T-helper 2 cell treated with Interferon-gamma antibody and Interleukin-4, amounts not matched to agents 5 μg/mL and 100 μg/mL, for 36 hours (primary cell): Measurements from ENCODE around the gene MYH15.

Source experiments
- DNase-seq: peaks from one replicate; pipeline ENCODE4 v3.0.0; 2021; ENCODE audit warnings: low spot score
- H3K27ac Mint-ChIP-seq: one replicate; pipeline ENCODE4 v1.8.0; 2021; ENCODE audit warnings: mild to moderate bottlenecking, mixed read lengths
- H3K27me3 Mint-ChIP-seq: one replicate; pipeline ENCODE4 v1.8.0; 2021; ENCODE audit warnings: low read depth, mixed read lengths
- H3K36me3 Mint-ChIP-seq: one replicate; pipeline ENCODE4 v1.8.0; 2021; ENCODE audit warnings: low read depth, mixed read lengths
- H3K4me1 Mint-ChIP-seq: one replicate; pipeline ENCODE4 v1.8.0; 2021; ENCODE audit warnings: low read depth, mixed read lengths
- H3K4me3 Mint-ChIP-seq: one replicate; pipeline ENCODE4 v1.8.0; 2022; ENCODE audit warnings: mild to moderate bottlenecking, moderate library complexity, mixed read lengths
- H3K9me3 Mint-ChIP-seq: one replicate; pipeline ENCODE4 v1.8.0; 2021; ENCODE audit warnings: mixed read lengths

Gene MYH15

GRCh38 chr3:108500728-108501127 lies 9.7 kb downstream of the MYH15 start:
- Mint-ChIP-seq H3K4me3 (no peak overlapping the region), H3K27ac (no peak overlapping the region), H3K4me1 (peaks cover 5% of the 10 kb centered on the region)

GRCh38 chr3:108497271-108497670 lies 13.1 kb downstream of the MYH15 start:
- no peaks in the 10 kb centered on the region for H3K9me3 Mint-ChIP-seq
- no peak overlapping the region for H3K4me3 Mint-ChIP-seq
- no peak overlapping the region for H3K27ac Mint-ChIP-seq
- peaks cover 2% of the 10 kb centered on the region for H3K4me1 Mint-ChIP-seq
- H3K36me3 Mint-ChIP-seq: no peaks in the 10 kb centered on the region
- peaks cover 5% of the 10 kb centered on the region for H3K27me3 Mint-ChIP-seq
- no peak for DNase-seq

More at GRCh38 chr3:108500728-108501127, 9.7 kb downstream of the MYH15 start:
- Mint-ChIP-seq H3K27me3 (peaks cover 1% of the 10 kb centered on the region), H3K36me3 (no peaks in the 10 kb centered on the region), H3K9me3 (no peaks in the 10 kb centered on the region)
- no peak for DNase-seq

GRCh38 chr3:108495717-108496116 lies 14.7 kb downstream of the MYH15 start:
- DNase-seq: no peak
- H3K36me3 Mint-ChIP-seq: no peaks in the 10 kb centered on the region
- H3K27me3 Mint-ChIP-seq: peaks cover 4% of the 10 kb centered on the region
- H3K4me3 Mint-ChIP-seq: no peak overlapping the region
- no peak overlapping the region for H3K27ac Mint-ChIP-seq
- peaks cover 2% of the 10 kb centered on the region for H3K4me1 Mint-ChIP-seq
- H3K9me3 Mint-ChIP-seq: no peaks in the 10 kb centered on the region

- Mint-ChIP-seq H3K27me3 (peaks cover 4% of the 10 kb centered on the region), H3K36me3 (no peaks in the 10 kb centered on the region), H3K4me3 (no peak overlapping the region), H3K27ac (no peak overlapping the region), H3K9me3 (no peaks in the 10 kb centered on the region), H3K4me1 (peaks cover 2% of the 10 kb centered on the region)
- DNase-seq: no peak
These were observed 15.4 kb downstream of the MYH15 start for GRCh38 chr3:108494906-108495531.

GRCh38 chr3:108493862-108494261 lies 16.5 kb downstream of the MYH15 start:
- Mint-ChIP-seq H3K36me3 (no peaks in the 10 kb centered on the region), H3K27ac (no peak overlapping the region), H3K27me3 (peaks cover 6% of the 10 kb centered on the region), H3K4me1 (peaks cover 2% of the 10 kb centered on the region), H3K4me3 (no peak overlapping the region), H3K9me3 (no peaks in the 10 kb centered on the region)
- DNase-seq: no peak

- H3K27me3 Mint-ChIP-seq: peaks cover 12% of the 10 kb centered on the region
- DNase-seq: no peak
- H3K9me3 Mint-ChIP-seq: no peaks in the 10 kb centered on the region
- no peak overlapping the region for H3K4me3 Mint-ChIP-seq
- H3K4me1 Mint-ChIP-seq: peaks cover 2% of the 10 kb centered on the region
- H3K27ac Mint-ChIP-seq: no peak overlapping the region
- H3K36me3 Mint-ChIP-seq: no peaks in the 10 kb centered on the region
These were observed 18.9 kb downstream of the MYH15 start for GRCh38 chr3:108491456-108491855.

- DNase-seq: no peak
- Mint-ChIP-seq H3K36me3 (no peaks in the 10 kb centered on the region), H3K4me3 (no peak overlapping the region), H3K27me3 (peaks cover 12% of the 10 kb centered on the region), H3K9me3 (no peaks in the 10 kb centered on the region), H3K27ac (no peak overlapping the region), H3K4me1 (peaks cover 2% of the 10 kb centered on the region)
These were observed 20.6 kb downstream of the MYH15 start for GRCh38 chr3:108489776-108490175.

- no peak for DNase-seq
- H3K9me3 Mint-ChIP-seq: no peaks in the 10 kb centered on the region
- H3K36me3 Mint-ChIP-seq: no peaks in the 10 kb centered on the region
- no peak overlapping the region for H3K4me3 Mint-ChIP-seq
- peaks cover 2% of the 10 kb centered on the region for H3K4me1 Mint-ChIP-seq
- H3K27me3 Mint-ChIP-seq: peaks cover 10% of the 10 kb centered on the region
- no peak overlapping the region for H3K27ac Mint-ChIP-seq
These were observed 21.8 kb downstream of the MYH15 start for GRCh38 chr3:108488631-108489030.

- Mint-ChIP-seq H3K4me1 (no peaks in the 10 kb centered on the region), H3K9me3 (no peaks in the 10 kb centered on the region), H3K36me3 (no peaks in the 10 kb centered on the region), H3K27ac (no peak overlapping the region), H3K4me3 (no peak overlapping the region), H3K27me3 (peaks cover 8% of the 10 kb centered on the region)
- DNase-seq: no peak
These were observed 23.0 kb downstream of the MYH15 start for GRCh38 chr3:108487439-108487838.

GRCh38 chr3:108486941-108487340 lies 23.5 kb downstream of the MYH15 start:
- peaks cover 8% of the 10 kb centered on the region for H3K27me3 Mint-ChIP-seq
- H3K4me3 Mint-ChIP-seq: no peak overlapping the region
- no peak overlapping the region for H3K27ac Mint-ChIP-seq
- H3K9me3 Mint-ChIP-seq: no peaks in the 10 kb centered on the region
- no peaks in the 10 kb centered on the region for H3K36me3 Mint-ChIP-seq
- no peaks in the 10 kb centered on the region for H3K4me1 Mint-ChIP-seq
- no peak for DNase-seq

GRCh38 chr3:108486338-108486737 lies 24.1 kb downstream of the MYH15 start:
- no peaks in the 10 kb centered on the region for H3K9me3 Mint-ChIP-seq
- peaks cover 8% of the 10 kb centered on the region for H3K27me3 Mint-ChIP-seq
- no peak for DNase-seq
- H3K4me3 Mint-ChIP-seq: no peak overlapping the region
- H3K27ac Mint-ChIP-seq: no peak overlapping the region
- no peaks in the 10 kb centered on the region for H3K4me1 Mint-ChIP-seq
- H3K36me3 Mint-ChIP-seq: no peaks in the 10 kb centered on the region

- no peak for DNase-seq
- Mint-ChIP-seq H3K4me1 (no peaks in the 10 kb centered on the region), H3K36me3 (no peaks in the 10 kb centered on the region), H3K27me3 (peaks cover 8% of the 10 kb centered on the region), H3K27ac (no peak overlapping the region), H3K9me3 (no peaks in the 10 kb centered on the region), H3K4me3 (no peak overlapping the region)
These were observed 25.2 kb downstream of the MYH15 start for GRCh38 chr3:108485146-108485545.

GRCh38 chr3:108479224-108479623 lies 31.2 kb downstream of the MYH15 start:
- Mint-ChIP-seq H3K27me3 (peaks cover 2% of the 10 kb centered on the region), H3K9me3 (no peaks in the 10 kb centered on the region), H3K4me3 (no peak overlapping the region), H3K27ac (no peak overlapping the region), H3K4me1 (no peaks in the 10 kb centered on the region), H3K36me3 (no peaks in the 10 kb centered on the region)
- DNase-seq: no peak

GRCh38 chr3:108477511-108478147 lies 32.8 kb downstream of the MYH15 start:
- H3K36me3 Mint-ChIP-seq: no peaks in the 10 kb centered on the region
- H3K9me3 Mint-ChIP-seq: no peaks in the 10 kb centered on the region
- H3K27ac Mint-ChIP-seq: no peak overlapping the region
- peak; percentile 29 for DNase-seq
- H3K4me1 Mint-ChIP-seq: no peaks in the 10 kb centered on the region
- no peak overlapping the region for H3K4me3 Mint-ChIP-seq
- peaks cover 7% of the 10 kb centered on the region for H3K27me3 Mint-ChIP-seq
